ENCODE results near the gene SULT1C2.
"Not testable (repeated sequence)": the region's sequence is repeated elsewhere in the genome, so short reads cannot be mapped to it uniquely, and the experiment has no call there.

The SULT1C2 gene

DNA sequence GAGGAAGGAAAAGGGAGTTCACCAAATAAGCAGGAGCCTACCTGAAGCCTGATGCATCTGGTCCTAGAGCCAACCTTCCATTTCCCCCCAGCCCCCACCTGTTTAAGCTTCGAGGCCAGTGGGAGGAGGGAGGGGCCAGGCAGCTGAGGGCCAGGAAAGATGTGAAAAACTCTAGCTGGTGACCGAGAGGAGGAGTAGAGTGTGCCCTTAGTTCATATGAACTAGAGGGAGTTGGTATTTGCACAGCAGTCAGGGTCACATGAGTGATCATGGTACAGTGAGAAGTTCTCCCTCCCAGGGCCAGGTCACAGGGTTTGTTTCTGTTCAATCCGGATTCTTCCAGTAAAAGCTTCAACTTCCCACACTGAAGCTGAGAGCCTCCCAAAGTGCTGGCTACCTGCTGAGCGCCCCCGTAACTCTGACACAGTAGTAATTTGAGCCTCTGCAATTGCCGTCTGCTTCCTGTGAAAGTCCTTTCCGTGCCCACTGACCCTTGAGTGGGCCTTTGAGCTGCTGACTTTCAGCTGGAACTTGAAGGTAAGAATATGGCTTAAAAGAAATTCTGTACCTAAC lies at the start of gene SULT1C2:
Gene SULT1C2, plus strand, starts transcription at position 362 of the 573 bp plus-strand sequence. CDS start 4,773 bp downstream, outside the sequence.
- DNase-seq = no peak

GRCh38 chr2:108239786-108240185 lies 48.9 kb upstream of the SULT1C2 start, which contains the start of gene SULT1C3:
Gene SULT1C3, plus strand, starts transcription at chr2:108239968. Its CDS starts 7,227 bp downstream, at chr2:108247195.
- no peak for DNase-seq

GRCh38 chr2:108240966-108241365 lies 47.7 kb upstream of the SULT1C2 start:
- DNase-seq = no peak

DNA sequence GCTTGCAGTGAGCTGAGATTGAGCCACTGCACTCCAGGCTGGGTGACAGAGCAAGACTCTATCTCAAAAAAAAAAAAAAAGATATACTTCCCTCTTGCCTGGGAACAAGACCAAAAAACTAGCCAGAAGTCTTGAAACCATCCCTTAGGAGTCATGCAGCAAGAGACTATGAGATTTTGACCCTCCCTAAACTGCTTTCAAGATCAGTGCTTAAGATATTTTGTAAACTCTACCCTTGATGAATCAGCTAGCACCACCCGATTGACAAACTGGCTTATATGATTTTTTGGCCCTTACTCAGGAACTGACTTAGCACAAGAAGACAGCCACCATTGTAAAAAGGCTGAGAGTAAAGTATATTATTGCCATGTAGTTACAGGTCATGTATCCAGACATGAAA lies 45.1 kb upstream of the SULT1C2 start:
- no peak for DNase-seq

GRCh38 chr2:108244667-108245414 lies 43.9 kb upstream of the SULT1C2 start:
- DNase-seq = no peak

DNA sequence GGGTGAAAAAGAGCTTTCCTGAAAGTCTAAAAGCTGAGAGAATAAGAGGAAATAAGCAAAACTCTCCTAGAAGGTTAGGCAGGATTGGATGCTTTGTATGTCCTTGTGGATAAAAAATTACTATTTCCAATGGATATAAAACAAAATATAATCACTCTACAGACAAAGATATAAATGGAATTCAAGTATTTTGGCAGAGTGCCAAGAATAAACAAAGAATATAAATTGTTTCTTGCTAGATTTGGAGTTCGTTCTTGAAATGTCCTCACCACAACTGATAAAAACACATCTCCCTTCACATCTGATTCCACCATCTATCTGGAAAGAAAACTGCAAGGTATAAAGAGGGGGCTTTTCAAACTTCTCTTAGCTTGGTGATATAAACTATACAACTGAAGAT lies 35.6 kb upstream of the SULT1C2 start:
- no peak for DNase-seq

- DNase-seq = no peak
Observed at GRCh38 chr2:108257757-108258331, 30.9 kb upstream of the SULT1C2 start.

- DNase-seq = no peak
Observed at GRCh38 chr2:108260773-108261172, 27.9 kb upstream of the SULT1C2 start.

DNA sequence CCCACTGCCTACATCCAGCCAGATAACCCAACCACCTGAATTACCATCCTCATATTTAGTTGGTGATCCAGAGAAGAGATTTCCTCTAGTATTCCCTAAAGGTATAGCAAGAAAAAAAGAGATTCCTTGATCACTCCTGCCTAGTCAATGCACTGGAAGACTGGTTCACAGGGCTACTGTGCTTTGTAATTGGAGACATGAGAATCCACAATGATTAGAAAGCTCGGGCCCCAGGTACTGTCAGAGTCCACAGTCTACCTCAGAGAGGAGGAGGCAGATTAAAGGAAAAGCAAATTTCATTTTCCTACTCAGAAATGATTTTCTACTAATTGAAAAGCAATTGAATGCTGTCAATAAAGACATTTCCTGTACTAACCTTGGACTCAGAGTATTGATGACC lies 26.7 kb upstream of the SULT1C2 start:
- DNase-seq = no peak

GRCh38 chr2:108263401-108263800 lies 25.3 kb upstream of the SULT1C2 start:
- DNase-seq = no peak

DNA sequence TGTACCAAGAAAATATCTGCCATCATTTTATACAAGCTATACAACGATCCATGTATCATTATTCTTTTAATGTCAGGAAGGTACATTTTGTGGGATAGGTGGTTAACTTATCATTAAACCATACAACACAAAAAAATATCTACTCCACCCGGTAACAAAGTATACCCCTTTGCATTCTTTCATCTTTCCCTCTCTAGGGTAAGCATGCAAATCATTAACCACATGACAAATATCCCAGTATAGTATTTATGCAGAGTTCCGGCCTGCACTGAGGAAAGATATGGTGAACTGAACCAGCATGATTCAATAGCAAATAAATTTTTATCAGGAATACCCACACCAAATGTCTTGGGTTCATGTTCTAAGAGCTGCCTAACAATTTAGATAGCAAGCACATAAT lies 22.5 kb upstream of the SULT1C2 start:
- DNase-seq = no peak

DNA sequence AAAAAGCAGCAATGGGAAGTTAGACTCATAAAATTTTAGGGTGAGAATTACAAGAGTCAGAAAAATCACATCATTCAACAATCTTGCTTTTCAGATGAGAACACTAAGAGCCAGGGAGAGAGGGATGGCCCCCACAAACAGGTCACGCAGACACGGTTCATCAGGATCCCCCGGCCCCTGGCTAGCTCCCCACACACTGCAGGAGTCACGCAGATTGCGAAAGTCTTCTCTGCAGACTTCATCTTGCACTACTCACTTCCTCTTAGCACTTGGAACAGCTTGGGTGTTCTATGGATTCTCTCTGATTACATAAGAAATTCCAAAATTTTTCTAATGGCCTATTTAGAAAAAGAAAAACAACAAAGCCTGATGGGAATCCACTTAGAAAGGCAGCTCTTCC lies 21.6 kb upstream of the SULT1C2 start:
- DNase-seq = no peak

GRCh38 chr2:108268001-108268400 lies 20.7 kb upstream of the SULT1C2 start:
- DNase-seq = no peak

DNA sequence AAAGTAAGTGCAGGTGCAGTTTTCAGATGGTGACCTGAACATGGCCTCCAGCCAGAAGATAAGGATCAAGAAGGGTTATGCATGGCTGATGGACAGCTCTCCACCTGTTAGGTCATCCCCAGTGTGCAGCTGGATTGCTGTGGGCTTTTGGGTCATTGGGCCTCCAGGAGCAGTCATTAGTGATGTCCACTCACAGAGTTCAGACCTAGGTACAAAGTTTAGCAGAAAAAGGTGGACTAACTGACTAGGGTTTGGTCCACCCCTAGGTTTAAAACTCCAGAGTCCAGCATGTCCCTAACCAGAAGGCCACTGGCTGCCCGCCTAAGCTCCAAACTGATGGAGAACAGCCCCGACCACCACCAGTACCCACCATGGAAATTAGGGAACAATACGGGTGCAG lies 18.3 kb upstream of the SULT1C2 start:
- DNase-seq = no peak

DNA sequence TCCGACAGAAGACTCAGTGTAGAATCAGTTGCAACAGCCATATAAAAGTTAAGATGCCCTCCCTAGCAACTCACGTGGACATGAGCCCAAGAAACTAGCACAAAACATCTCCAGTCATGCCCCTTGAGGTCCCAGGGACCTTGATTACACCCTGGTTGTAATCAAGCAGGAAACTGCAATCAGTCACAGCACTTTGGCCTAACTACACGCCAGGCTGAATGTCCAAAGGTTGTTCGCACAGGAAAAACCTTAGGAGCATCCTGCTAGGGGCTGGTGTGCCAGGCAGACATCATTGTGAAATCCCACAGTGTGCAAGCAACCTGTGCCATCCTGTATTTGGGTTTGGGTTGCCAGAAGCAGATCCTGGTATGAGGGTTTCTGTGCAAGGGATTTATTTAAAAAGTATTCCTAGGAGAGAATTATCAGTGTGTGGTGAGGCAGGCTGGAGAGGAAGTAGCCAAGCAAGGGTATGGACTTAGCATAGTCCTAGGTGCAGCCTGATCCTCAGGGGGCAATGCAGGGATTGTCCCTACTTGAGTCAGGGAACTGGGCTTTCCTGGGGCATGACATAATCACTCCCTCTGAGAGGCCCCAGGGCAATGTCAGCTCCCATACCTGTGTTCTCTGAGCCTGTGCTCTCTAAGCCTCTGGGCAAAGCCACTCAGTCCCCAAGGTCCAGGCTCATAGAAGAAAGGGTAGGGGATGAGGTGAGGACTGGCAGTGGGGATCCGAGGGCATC lies 17.8 kb upstream of the SULT1C2 start:
- no peak for DNase-seq

DNA sequence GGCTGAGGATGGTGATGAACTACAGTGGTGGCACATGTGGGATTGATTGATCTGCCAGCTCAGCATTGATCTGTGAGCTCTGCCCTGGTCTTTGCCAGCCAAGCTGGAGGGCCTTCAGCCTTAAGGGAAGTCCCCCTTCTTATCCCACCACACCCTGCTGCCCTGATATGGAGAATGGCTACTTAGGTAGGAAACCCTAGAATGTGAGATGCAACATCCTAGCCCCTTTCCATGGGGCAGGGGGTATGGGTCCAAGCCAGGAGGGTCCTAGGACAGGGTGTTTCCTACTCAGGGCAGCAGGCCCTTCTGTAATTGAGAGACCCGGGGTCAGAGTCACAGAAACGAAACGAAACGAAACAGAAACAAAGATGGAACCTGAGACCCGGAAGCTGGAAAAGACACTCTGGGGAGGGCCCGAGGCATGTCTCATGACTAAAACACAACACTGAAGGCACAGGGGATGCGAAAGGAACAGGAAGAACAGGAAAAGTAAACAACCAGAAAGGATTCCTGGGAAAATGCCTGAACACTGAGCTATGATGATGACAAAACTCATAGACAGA lies 16.9 kb upstream of the SULT1C2 start:
- no peak for DNase-seq

DNA sequence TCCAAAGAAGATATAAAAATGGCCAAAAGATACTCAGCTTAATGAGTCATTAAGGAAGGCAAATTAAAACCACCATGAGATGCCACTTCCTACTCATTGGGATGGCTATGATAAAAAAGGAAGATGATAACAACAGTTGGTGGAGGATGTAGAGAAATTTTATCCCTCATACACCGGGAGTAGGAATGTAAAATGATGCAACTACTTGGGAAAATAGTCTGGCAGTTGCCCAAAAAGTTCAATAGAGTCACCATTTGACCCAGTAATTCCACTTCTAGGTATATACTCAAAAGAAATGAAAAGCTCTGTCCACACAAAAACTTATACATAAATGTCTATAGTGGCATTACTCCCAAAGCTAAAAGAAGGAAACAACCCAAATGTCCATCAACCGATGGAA lies 10.1 kb upstream of the SULT1C2 start:
- DNase-seq = no peak

GRCh38 chr2:108279468-108279867 lies 9.2 kb upstream of the SULT1C2 start:
- DNase-seq = no peak

GRCh38 chr2:108280466-108280865 lies 8.2 kb upstream of the SULT1C2 start:
- DNase-seq = no peak

- not testable (repeated sequence) for DNase-seq
Observed at GRCh38 chr2:108284566-108284965, 4.1 kb upstream of the SULT1C2 start.

DNA sequence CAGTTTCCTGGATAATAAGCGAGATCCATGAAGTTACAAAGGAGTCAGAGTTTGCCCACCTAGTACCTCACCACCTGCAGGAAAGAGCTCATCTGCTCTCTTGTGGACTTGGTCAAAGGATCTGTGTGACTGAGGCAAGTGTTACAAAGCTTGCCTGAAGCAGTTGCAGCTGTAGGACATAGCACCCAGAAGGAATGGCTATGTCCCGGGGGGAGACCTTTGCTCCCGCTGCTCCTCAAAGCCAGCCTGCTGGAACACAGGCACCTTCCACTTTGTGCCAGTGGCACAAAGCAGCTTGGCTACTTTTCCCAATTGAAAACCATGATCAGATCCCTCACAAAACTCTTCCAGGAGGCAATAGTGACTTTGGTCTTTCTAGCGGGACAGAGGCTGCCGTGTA lies 3.1 kb upstream of the SULT1C2 start:
- no peak for DNase-seq

DNA sequence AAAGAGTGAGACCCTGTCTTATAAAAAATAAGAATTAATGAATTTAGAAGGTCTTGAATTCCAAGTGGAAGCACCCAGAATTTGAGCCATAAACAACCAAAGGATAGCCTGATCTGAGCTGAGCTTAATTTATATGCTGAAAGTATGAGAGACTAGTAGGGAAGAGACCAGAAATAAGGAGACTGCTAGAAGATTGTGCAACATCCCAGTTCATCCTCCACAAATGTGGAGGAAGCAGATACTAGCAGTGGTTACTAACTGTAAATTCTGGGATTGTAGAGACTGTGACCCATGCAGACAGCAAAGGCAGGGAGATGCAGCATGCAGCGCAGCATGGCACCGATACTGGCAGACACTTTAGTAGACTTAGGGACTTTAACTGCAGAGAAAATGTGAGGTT lies 1.5 kb upstream of the SULT1C2 start:
- no peak for DNase-seq

DNA sequence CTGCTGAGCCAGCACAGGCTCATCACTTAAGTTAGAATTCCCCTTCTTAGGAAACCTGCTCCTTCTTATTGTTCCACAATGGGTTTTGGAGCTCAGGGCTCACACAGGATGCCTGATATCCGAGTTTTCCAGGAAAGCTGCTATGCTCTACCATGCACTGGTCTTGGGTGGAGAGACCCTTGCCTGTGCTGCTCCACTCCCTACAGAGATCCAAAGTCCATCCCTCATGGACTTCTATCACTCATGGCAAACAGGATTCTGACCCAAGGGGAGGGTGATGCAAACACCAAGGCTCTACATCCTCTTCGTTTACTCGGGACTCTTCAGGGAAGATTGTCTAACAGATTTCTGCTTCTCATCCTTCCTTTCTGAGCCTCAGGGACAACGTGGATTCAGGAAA lies 5.2 kb downstream of the SULT1C2 start:
- DNase-seq = no peak

Measured in activated CD8-positive, alpha-beta memory T cell treated with anti-CD3 and anti-CD28 coated beads, Interleukin-2, amount 50 U/mL, for 48 hours (primary cell).